Esophagus squamous epithelium (tissue), 5 donors: Measurements from ENCODE around the gene RUFY4. TPM values are rescaled to one million over a fixed set of nuclear protein-coding genes. Genes with fewer than 3 reads are reported as not detected.

ENCODE experiments used
- DNase-seq: peaks from one replicate; lab custom pipeline; 2025; lab: John Stamatoyannopoulos, UW
- H3K27ac ChIP-seq, 4 donors: fragments of 200-600 bp; sonication (generic); one replicate each; pipeline ENCODE4 v1.5.1; 2016 to 2019; ENCODE audit warnings: mild to moderate bottlenecking in 1 of 4
- H3K27me3 ChIP-seq, 4 donors: fragments of 200-600 bp; sonication (generic); 1 replicate in 3 of 4; 2 replicates in 1 of 4; pipeline versions ENCODE4 v1.5.1 to v1.6.0; 2017 to 2021; ENCODE audit warnings: antibody characterized with exemption in 1 of 4
- H3K36me3 ChIP-seq, 3 donors: fragments of 200-600 bp; sonication (generic); one replicate each; pipeline ENCODE4 v1.5.1; 2016 to 2019
- H3K4me1 ChIP-seq, 3 donors: fragments of 200-600 bp; sonication (generic); one replicate each; pipeline ENCODE4 v1.5.1; 2017 to 2019
- H3K4me3 ChIP-seq, 4 donors: fragments of 200-600 bp; sonication (generic); 1 replicate in 3 of 4; 2 replicates in 1 of 4; pipeline ENCODE4 v1.5.1; 2016 to 2019; ENCODE audit warnings: mild to moderate bottlenecking in 2 of 4, moderate library complexity in 1 of 4
- H3K9me3 ChIP-seq, 3 donors: fragments of 200-600 bp; sonication (generic); one replicate each; pipeline ENCODE4 v1.5.1; 2016 to 2019
- CTCF ChIP-seq, 6 experiments: fragments of 450-650 bp in 4 of 6; fragments of 200-600 bp in 2 of 6; sonication (generic) in 2 of 6; IDR thresholded peaks; one replicate each; pipeline ENCODE4 v1.5.1; 2016 to 2019; ENCODE audit warnings: antibody characterized with exemption in 6 of 6, mild to moderate bottlenecking in 4 of 6, moderate library complexity in 4 of 6
- POLR2A ChIP-seq, 4 donors: fragments of 450-650 bp; IDR thresholded peaks; one replicate each; pipeline ENCODE4 v1.6.1; 2017; ENCODE audit warnings: antibody characterized with exemption in 4 of 4, mild to moderate bottlenecking in 4 of 4, moderate library complexity in 3 of 4
- WGBS, 2 donors: methylation state at CpG; one replicate each; pipeline ENCODE4 v1.1.5; 2018; 5-methylcytosine and 5-hydroxymethylcytosine counted together
- intact Hi-C: fragments of 100-400 bp; cut with DNase I; formaldehyde crosslinking; loops from one replicate; pipeline ENCODE4 v1.15.0; 2022
- total RNA-seq, 4 donors: library from RNA; depleted of rRNA; stranded (reverse); fragments of >200 nt; gene quantifications; one replicate each; pipeline ENCODE4 v1.1.0, GENCODE V29; 2016
- donor health status: DM: yes; HTN: yes; CAD: no.

Gene RUFY4
- total RNA-seq, 4 donors from 2014 or later, result not detected

GRCh38 chr2:218047536-218048225, 21.4 kb upstream of the RUFY4 start:
- TF ChIP-seq CTCF (IDR thresholded peaks at IDR 0.05) (no peak), POLR2A (IDR thresholded peaks at IDR 0.05) (no peak)
- 73 to 80% methylated on average over 8 of the region's 8 CpGs for WGBS, 2 donors
- H3K9me3 ChIP-seq, result peaks cover 0 to 4% (median 0%) of the 10 kb centered on the region in 3 donors

GRCh38 chr2:218051903-218052302, 17.1 kb upstream of the RUFY4 start:
- no peak for DNase-seq
- Histone ChIP-seq H3K4me3 (no peak overlapping the region), H3K36me3 (no peaks in the 10 kb centered on the region), H3K27ac (no peak overlapping the region), H3K4me1 (no peaks in the 10 kb centered on the region), H3K9me3 (no peaks in the 10 kb centered on the region), H3K27me3 (no peaks in the 10 kb centered on the region)
- TF ChIP-seq POLR2A (IDR thresholded peaks at IDR 0.05), result no peak
- no peak for TF ChIP-seq CTCF (IDR thresholded peaks at IDR 0.05)
- intact Hi-C loops, result no loop called here
- WGBS, 2 donors, result 76 to 89% methylated on average over 3 of the region's 3 CpGs

More at GRCh38 chr2:218047536-218048225, 21.4 kb upstream of the RUFY4 start:
- intact Hi-C loops, result no loop called here
- no peaks in the 10 kb centered on the region for H3K4me1 ChIP-seq
- H3K27ac ChIP-seq, result no peak overlapping the region
- H3K4me3 ChIP-seq, result no peak overlapping the region
- H3K36me3 ChIP-seq, result no peaks in the 10 kb centered on the region
- no peaks in the 10 kb centered on the region for H3K27me3 ChIP-seq
- no peak for DNase-seq

- Histone ChIP-seq H3K27me3 (peaks cover 0 to 12% (median 0%) of the 10 kb centered on the region in 4 donors), H3K36me3 (no peaks in the 10 kb centered on the region), H3K9me3 (no peaks in the 10 kb centered on the region), H3K4me3 (no peak overlapping the region), H3K4me1 (no peaks in the 10 kb centered on the region), H3K27ac (no peak overlapping the region)
- DNase-seq, result no peak
- intact Hi-C loops, result no loop called here
- TF ChIP-seq CTCF (IDR thresholded peaks at IDR 0.05), result no peak
- no peak for TF ChIP-seq POLR2A (IDR thresholded peaks at IDR 0.05)
- 84 to 89% methylated on average over 3 of the region's 3 CpGs for WGBS, 2 donors
Measured at GRCh38 chr2:218059289-218059688, 9.8 kb upstream of the RUFY4 start.

GRCh38 chr2:218060118-218060517, 8.9 kb upstream of the RUFY4 start:
- Histone ChIP-seq H3K27me3 (peaks cover 0 to 15% (median 0%) of the 10 kb centered on the region in 4 donors), H3K9me3 (no peaks in the 10 kb centered on the region), H3K27ac (no peak overlapping the region), H3K4me1 (no peaks in the 10 kb centered on the region), H3K4me3 (no peak overlapping the region), H3K36me3 (no peaks in the 10 kb centered on the region)
- 62 to 80% methylated on average over 5 of the region's 5 CpGs for WGBS, 2 donors
- TF ChIP-seq POLR2A (IDR thresholded peaks at IDR 0.05), result no peak
- TF ChIP-seq CTCF (IDR thresholded peaks at IDR 0.05), result no peak
- DNase-seq, result no peak
- intact Hi-C loops, result loop anchor here (10.0 kb wide), 1 partner anchor 275 kb away; no protein-coding TSS in a partner anchor

GRCh38 chr2:218060950-218061660, 7.9 kb upstream of the RUFY4 start:
- intact Hi-C loops, result loop anchor here (10.0 kb wide), 1 partner anchor 276 kb away; no protein-coding TSS in a partner anchor
- WGBS, 2 donors, result 95% methylated on average over 7 of the region's 7 CpGs

More at GRCh38 chr2:218060950-218061660, 7.9 kb upstream of the RUFY4 start:
- no peak overlapping the region for H3K27ac ChIP-seq
- no peaks in the 10 kb centered on the region for H3K36me3 ChIP-seq
- H3K4me1 ChIP-seq, result no peaks in the 10 kb centered on the region
- no peak overlapping the region for H3K4me3 ChIP-seq
- no peaks in the 10 kb centered on the region for H3K9me3 ChIP-seq
- no peak for DNase-seq
- H3K27me3 ChIP-seq, result peaks cover 0 to 15% (median 0%) of the 10 kb centered on the region in 4 donors
- TF ChIP-seq POLR2A (IDR thresholded peaks at IDR 0.05) (no peak), CTCF (IDR thresholded peaks at IDR 0.05) (no peak)
